Non-pigmented ciliary epithelial cell (primary cell): ENCODE measurements around the gene PRDM11.

Source experiments
- DNase-seq: peaks from one replicate; pipeline ENCODE4 v3.0.0-alpha.2; 2010; ENCODE audit warnings: low read depth

Gene PRDM11

DNA sequence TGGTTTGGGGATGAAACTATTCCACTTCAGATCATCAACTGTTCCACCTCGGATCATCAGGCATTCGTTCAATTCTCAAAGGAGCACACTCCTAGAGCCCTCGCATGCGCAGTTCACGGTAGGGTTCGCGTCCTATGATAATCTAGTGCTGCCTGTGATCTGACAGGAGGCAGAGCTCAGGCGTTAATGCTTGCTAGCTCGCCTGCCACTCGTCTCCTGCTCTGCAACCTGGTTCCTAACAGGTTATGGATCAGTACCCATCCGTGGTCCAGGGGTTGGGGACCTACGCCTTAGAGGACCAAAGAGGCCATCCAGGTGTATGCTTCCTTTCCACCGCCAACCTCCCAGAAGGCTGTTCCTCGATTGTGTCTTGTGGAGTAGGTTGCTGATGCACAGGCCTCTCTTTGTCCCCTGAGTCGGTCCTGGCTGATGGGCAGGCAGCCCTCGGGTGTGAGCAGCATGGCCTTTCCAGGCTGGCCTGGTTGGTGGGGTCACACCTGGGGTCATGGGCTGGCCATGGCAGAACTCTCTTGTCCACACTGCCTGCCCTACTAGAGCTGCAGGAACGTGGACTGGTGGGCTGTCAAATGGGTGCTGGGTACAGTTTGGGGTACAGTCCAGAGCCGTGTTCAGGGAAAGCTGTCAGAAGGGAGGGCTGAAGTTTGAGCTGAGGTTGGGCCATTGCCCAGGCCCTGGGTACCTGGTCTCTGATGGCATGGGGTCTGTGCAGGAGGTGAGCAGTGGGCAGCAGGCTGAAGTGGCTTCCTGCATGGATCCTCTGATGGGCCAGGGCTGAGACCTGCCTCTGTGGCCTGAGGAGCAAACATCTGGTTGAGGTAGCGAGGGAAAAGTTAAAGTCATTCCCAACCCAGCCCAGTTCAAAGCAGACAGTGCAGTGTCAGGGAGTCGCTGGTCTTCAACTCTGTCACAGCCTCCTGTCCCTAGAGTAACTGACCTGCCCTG is 11.1 kb downstream of the PRDM11 start:
- DNase-seq: no peak

- DNase-seq: no peak
These were observed 11.8 kb downstream of the PRDM11 start for GRCh38 chr11:45158210-45158731.

GRCh38 chr11:45158891-45159605 is 12.6 kb downstream of the PRDM11 start:
- DNase-seq: no peak

GRCh38 chr11:45159781-45160365 is 13.4 kb downstream of the PRDM11 start:
- DNase-seq: no peak

DNA sequence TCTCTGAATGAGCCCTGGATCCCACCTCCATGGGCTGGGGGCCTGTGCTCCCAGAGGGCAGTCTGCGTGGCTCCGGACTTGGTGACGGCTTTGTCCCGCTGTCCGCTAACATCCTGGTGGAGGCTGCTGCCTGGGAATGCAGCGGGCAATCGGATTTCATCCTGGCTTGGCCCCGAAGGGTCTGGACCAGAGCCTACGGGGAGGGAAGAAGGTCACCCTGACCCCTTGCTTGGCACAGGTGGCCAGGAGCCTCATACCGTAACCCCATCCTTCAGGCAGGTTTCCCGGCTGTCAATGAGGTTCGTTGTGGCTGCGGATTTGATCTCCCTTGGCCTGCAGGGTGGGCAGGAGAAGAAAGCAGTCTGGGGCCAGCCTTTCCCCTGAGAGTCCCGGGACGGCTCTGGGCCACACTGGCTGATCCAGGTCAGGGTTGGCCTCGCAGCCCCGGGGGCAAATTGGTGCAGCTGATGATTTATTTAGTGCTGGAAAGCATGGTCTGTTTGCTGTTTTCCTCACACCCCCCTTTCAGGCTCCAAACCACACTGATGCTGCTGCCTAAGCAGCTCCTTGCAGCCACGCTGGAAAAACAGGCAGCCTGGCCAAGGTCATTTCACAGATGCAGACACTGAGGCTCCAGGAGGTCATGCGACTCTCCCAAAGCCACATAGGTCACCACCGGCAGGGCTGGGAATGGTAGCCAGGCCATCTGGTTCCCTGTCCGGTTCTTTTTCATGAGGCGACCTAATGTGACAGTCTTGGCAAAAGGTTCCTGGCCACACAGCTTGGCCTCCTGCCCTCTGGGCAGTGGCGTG is 15.0 kb downstream of the PRDM11 start:
- no peak for DNase-seq

GRCh38 chr11:45162064-45162375 is 15.6 kb downstream of the PRDM11 start:
- DNase-seq: no peak

- no peak for DNase-seq
These were observed 16.8 kb downstream of the PRDM11 start for GRCh38 chr11:45162916-45163879.

DNA sequence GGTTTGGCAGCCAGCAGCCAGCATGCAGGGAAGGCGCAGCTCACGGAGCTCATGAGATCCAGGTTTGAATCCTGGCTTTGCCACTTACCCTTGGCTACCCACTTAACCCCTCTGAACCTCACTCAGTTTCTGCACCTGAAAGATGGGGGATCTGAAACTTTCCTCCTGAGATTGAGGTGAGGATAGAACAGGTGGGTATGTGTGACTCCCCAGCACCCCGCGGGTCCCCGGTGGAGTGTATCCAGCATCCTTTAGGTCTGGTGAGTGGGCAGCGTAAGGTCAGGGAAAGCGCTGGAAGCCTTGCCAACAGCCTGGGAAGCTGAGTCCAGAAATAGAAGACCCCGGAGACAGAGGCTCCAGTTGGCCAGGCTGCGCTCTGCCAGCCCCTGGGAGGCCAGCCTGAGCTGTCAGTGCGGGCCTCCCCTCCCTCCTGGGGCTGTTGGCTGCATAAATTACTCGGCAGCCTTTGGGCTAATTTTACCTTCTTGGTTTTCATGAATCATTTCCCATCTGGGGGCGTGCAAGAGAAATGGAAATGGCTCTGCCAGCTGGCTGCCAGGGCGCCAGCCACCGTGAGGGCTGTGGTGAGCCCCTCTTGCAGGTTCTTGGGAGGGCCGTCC is 17.6 kb downstream of the PRDM11 start:
- no peak for DNase-seq

GRCh38 chr11:45165386-45165785 is 18.9 kb downstream of the PRDM11 start:
- DNase-seq: no peak

GRCh38 chr11:45165806-45166603 is 19.6 kb downstream of the PRDM11 start:
- DNase-seq: no peak

DNA sequence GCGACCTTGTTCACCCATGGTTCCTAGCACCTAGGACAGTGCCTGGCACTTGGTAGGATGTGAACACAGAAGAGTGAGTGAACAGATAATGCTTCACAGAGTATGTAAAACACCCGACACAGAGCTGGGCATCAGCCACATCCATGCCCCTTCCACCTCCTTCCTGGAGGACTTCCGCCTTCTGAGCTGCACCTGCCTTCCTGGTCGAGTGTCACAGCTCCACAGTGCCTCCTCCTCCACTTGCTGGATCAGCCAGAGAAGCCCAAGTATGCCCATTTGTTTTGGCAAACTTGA is 20.1 kb downstream of the PRDM11 start:
- DNase-seq: no peak

GRCh38 chr11:45167283-45167682 is 20.8 kb downstream of the PRDM11 start:
- no peak for DNase-seq

- DNase-seq: no peak
These were observed 22.1 kb downstream of the PRDM11 start for GRCh38 chr11:45168366-45169130.

DNA sequence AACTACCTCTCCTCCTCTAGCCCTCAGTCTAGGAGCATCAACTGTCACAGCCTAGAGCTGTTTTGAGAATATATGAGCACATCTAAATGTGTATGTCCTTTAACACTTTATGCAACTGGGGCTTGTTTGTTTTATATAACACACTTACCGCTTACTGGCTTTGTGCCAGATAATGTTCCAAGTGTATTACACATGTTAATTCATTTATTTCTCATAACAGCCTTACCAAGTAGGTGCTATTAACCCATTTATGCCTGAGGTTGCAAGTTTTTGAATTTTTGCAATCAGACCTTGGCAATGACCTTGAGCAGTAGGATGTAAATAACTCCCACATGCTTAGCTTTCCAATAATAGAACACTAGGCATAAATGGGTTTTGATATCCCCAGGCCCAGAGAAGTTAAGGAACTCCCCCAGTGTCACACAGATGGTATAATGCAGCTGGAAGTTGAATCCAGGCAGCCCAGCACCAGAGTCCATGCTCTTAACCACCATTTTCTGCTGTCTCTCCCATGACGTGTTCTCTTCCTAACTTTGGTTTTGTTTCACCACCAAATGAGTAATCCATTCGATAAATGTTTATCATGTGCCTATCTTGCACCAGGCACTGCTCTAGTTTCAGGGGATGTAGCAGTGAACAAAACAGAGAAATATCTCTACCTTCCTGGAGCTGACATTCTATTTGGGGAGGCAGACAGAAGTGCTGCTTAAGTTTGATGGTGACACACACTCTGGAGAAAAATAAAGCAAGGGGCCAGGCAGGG is 23.1 kb downstream of the PRDM11 start:
- no peak for DNase-seq

DNA sequence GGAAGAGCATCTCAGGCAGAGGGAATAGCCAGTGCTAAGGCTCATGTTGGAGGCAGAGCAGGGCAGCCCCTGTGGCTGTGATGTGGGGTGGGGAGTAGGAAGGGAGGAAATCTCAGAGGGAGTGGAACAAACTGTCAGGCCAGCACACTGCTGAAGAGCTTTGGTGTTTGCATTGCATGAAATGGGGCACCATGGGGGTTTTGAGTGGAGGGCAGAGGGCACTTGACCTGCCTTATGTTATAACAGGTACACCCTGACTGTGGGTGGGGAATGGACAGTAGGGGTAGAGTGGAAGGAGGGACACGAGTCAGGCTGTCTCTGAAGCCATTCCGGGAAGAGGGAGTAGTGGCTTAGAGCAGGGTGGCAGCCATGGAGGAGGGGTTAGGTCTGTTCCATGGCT is 24.0 kb downstream of the PRDM11 start:
- DNase-seq: no peak

GRCh38 chr11:45171550-45171949 is 25.1 kb downstream of the PRDM11 start:
- DNase-seq: no peak

- no peak for DNase-seq
These were observed 26.6 kb downstream of the PRDM11 start for GRCh38 chr11:45173064-45173463.

- no peak for DNase-seq
These were observed 27.9 kb downstream of the PRDM11 start for GRCh38 chr11:45174168-45174835.
